Nephron progenitor cell (in vitro differentiated cells): ENCODE measurements around the gene PRPF6.
A peak's percentile ranks its signal among the peaks of the same experiment; 100 is the strongest.

ENCODE experiments used
- DNase-seq: peaks from one replicate; pipeline ENCODE4 v3.0.0; 2021
- H3K27ac Mint-ChIP-seq: 2 replicates; pipeline ENCODE4 v1.8.0; 2021; ENCODE audit warnings: mild to moderate bottlenecking, moderate library complexity, mixed read lengths
- H3K27me3 Mint-ChIP-seq: 2 replicates; pipeline ENCODE4 v1.8.0; 2021; ENCODE audit warnings: mild to moderate bottlenecking, low read depth, mixed read lengths; ENCODE audit not compliant: poor library complexity
- H3K36me3 Mint-ChIP-seq: 2 replicates; pipeline ENCODE4 v1.8.0; 2021; ENCODE audit warnings: low read depth, mixed read lengths
- H3K4me1 Mint-ChIP-seq: 2 replicates; pipeline ENCODE4 v1.8.0; 2021; ENCODE audit warnings: mixed read lengths
- H3K4me3 Mint-ChIP-seq: 2 replicates; pipeline ENCODE4 v1.8.0; 2021; ENCODE audit warnings: mild to moderate bottlenecking, moderate library complexity, mixed read lengths
- H3K9me3 Mint-ChIP-seq: 2 replicates; pipeline ENCODE4 v1.8.0; 2021; ENCODE audit warnings: mild to moderate bottlenecking, moderate library complexity, mixed read lengths
- TF ChIP-seq, protein P1 (sequence below): fragments of 200-600 bp; sonication (generic); IDR thresholded peaks from 2 replicates; pipeline ENCODE4 v1.5.0; 2021; ENCODE audit warnings: antibody characterized with exemption

The PRPF6 gene

DNA sequence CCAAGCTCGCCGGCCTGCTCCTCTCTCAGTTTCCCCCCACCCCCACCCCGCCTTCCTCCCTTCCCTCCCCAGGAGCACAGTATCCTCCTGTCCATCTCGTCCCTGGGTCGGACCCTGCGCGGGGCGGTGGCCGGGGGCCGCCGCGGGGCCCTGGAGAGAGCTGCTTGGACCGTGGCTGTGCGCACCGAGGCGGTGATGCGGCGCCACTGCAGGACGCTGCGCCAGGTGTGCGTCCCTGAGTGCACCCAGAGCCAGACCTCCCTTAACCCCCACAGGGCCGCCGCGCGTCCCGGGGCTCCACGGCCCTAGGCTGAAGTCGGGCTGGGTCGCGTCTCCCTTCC, 57.3 kb downstream of the PRPF6 start:
- DNase-seq = no peak
- Mint-ChIP-seq H3K9me3 (no peaks in the 10 kb centered on the region), H3K4me3 (no peak overlapping the region), H3K4me1 (peaks cover 45% of the 10 kb centered on the region), H3K27ac (no peak overlapping the region), H3K36me3 (peaks cover 13% of the 10 kb centered on the region), H3K27me3 (peaks cover 65% of the 10 kb centered on the region)
- TF ChIP-seq, protein P1, sequence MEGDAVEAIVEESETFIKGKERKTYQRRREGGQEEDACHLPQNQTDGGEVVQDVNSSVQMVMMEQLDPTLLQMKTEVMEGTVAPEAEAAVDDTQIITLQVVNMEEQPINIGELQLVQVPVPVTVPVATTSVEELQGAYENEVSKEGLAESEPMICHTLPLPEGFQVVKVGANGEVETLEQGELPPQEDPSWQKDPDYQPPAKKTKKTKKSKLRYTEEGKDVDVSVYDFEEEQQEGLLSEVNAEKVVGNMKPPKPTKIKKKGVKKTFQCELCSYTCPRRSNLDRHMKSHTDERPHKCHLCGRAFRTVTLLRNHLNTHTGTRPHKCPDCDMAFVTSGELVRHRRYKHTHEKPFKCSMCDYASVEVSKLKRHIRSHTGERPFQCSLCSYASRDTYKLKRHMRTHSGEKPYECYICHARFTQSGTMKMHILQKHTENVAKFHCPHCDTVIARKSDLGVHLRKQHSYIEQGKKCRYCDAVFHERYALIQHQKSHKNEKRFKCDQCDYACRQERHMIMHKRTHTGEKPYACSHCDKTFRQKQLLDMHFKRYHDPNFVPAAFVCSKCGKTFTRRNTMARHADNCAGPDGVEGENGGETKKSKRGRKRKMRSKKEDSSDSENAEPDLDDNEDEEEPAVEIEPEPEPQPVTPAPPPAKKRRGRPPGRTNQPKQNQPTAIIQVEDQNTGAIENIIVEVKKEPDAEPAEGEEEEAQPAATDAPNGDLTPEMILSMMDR = no peak

DNA sequence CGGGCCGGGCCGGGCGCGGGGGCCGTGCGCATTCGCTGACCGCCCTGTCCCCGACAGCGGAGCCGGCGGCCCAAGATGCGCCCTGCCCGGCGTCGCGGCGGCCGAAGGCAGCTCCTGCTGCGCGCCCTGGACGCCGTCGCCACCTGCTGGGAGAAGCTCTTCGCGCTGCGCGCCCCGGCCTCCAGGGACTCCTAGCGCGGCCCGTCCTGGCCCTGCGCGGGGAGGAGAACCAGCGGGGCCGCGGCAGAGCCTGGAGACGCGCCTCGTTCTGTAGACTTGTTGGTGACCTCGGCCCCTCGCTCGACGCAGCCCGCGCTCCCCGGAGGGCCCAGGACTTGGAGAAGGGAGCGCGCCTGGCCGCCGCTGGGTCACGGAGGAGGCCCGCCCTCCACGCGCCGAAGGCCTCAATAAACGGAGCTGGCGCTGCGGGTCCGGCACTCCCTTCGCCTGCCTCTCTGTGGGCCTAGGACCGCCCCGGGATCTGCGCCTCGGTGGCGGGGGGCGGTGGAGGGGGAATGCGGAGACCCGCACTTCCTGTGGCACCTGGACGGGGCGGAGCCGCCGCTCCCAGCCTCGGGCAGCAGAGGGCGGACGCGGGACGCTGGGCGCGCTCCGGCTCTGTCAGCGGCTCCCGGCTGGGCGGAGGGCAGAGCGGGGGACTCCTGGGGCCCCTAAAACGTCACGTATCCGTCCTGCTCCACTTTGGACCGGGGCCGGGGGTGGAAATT, 57.8 kb downstream of the PRPF6 start:
- Mint-ChIP-seq H3K4me3 (peak overlapping the region; percentile 67), H3K27ac (no peak overlapping the region), H3K27me3 (peaks cover 70% of the 10 kb centered on the region), H3K4me1 (peaks cover 45% of the 10 kb centered on the region), H3K36me3 (peaks cover 10% of the 10 kb centered on the region), H3K9me3 (no peaks in the 10 kb centered on the region)
- TF ChIP-seq, protein P1 = peak; percentile 62
- DNase-seq = peak; percentile 88

DNA sequence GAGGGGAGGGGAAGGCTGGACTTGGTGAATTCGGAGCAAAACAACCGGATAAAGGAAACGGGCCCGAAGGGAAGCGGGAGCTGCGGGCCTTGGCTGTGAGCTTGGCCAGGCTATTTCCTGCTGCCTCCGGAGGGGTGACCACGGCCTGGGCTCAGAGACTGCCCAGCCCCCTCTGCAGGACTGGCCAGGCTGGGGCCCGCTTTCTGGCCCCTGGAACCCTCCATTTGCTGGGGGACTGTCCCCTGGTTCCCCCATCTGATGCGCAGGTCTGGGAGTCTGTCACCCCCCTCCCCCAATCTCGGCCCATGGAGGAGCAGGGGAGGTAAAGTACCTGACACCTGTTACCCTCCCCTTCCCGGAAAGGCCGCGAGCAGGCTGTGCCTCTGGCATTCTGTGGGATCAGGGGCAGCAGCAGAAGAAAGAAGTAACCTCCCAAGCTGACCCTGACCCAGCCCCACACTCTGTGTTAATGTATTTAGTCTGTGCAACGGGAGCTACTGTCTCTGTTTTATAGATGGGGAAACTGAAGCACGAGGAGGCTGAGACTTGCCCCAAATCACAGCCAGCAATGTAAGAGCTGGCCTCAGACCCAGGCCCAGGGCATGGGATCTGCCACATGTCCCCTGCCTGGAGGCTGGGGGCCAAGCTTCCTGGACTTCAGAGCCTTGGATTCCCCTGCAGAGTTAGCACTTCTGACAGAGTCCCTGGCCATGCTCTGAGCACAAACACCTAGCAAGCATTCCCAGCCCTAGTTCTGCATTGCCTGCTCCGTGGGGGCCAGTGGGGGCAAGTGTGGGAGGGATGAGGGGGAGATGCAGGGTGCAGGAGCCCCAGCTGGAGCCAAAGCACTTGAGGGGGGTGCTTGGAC, 58.6 kb downstream of the PRPF6 start:
- Mint-ChIP-seq H3K36me3 (peaks cover 2% of the 10 kb centered on the region), H3K9me3 (no peaks in the 10 kb centered on the region), H3K27me3 (peaks cover 76% of the 10 kb centered on the region), H3K27ac (no peak overlapping the region), H3K4me1 (peaks cover 40% of the 10 kb centered on the region), H3K4me3 (peak overlapping the region; percentile 67)
- DNase-seq = no peak
- TF ChIP-seq, protein P1 = no peak

DNA sequence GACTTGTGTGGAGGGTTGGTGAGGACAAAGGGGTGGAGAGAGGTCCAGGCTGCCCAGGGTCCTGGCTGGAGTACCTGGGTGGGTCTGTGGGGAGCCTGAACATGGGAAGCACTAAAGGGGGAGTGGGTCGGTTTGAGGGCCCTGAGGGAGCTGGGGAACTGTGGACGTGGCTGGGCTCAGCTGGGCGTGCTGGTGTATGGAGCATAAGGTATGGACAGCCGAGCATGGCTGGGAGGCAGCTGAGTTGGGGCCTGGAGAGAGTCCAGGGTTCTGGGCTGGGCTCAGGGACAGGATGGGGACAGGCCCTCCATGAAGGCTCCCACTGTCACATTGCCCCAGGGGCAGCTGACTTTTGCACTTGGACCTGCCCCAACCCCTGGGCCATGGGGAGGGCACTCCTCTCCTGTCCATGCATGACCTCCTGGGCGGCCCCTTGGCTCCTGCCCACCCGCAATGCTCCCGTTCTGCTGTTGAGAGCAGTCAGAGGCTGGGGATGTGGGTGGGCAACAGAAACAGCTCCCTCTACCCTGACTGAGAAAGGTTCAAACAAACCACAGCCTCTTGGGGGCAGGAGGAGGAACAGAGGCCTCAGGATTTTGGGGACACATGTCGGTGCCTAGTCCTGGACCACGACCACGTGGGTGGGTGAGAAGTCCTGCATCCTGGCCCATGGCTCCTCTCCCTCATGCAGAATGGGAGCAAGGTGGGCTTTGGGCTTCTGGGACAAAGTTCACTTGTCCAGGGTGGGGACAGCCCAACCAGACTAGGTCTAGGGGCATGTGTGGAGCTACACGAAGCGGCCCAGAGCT, 59.5 kb downstream of the PRPF6 start:
- H3K36me3 Mint-ChIP-seq = no peaks in the 10 kb centered on the region
- peaks cover 84% of the 10 kb centered on the region for H3K27me3 Mint-ChIP-seq
- DNase-seq = no peak
- H3K9me3 Mint-ChIP-seq = no peaks in the 10 kb centered on the region
- peaks cover 31% of the 10 kb centered on the region for H3K4me1 Mint-ChIP-seq
- H3K27ac Mint-ChIP-seq = no peak overlapping the region
- TF ChIP-seq, protein P1 = no peak
- H3K4me3 Mint-ChIP-seq = peak overlapping the region; percentile 48

DNA sequence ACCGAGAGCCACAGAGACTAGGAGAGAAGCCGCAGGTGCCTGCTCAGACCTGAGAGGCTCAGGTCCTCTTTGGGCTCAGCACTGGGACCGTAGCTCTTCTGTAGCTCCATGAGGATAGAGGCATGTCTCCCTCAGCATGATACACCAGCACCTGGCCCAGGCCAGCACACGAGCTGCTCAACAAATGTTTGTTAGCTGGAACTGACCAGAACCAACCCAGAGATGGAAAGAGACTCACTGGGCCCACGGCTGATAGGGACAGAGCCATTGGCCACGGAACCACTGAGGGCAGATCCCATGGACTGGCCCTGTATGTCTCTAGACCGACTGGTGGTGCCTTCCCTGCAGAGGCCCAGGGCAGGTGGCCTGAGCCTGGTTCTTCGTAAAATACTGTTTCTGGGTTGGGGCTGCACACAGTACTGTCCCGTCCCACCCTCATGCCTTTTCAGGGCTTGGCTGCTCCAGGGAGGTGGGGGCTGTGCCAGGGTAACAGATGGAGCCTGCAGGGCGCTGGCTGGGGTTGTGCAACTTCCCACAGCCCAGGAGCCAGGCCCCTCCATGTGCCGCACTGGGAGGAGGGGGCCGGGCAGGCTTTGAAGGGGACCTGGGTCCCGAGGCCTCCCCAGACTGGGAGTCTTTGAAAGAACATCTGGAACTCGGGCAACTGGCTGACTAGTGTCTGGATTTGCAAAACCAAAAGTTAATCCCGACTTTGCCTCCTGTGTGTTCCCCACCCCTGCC, 60.3 kb downstream of the PRPF6 start:
- TF ChIP-seq, protein P1 = no peak
- DNase-seq = no peak
- H3K4me1 Mint-ChIP-seq = peaks cover 30% of the 10 kb centered on the region
- H3K36me3 Mint-ChIP-seq = no peaks in the 10 kb centered on the region
- no peaks in the 10 kb centered on the region for H3K9me3 Mint-ChIP-seq
- no peak overlapping the region for H3K27ac Mint-ChIP-seq
- peaks cover 92% of the 10 kb centered on the region for H3K27me3 Mint-ChIP-seq
- H3K4me3 Mint-ChIP-seq = no peak overlapping the region
